Aorta (tissue), 5 donors: Measurements from ENCODE around the gene PGBD4. TPM values are rescaled to one million over a fixed set of nuclear protein-coding genes. Genes with fewer than 3 reads are reported as not detected.

ENCODE experiments used
- ATAC-seq: fragments of 200-7000 bp; cut with Tn5 transposase; one replicate; pipeline ENCODE4 v1.9.1; 2022; ENCODE audit warnings: moderate library complexity; ENCODE audit not compliant: low FRiP score
- DNase-seq, 2 donors: peaks; one replicate each; pipeline ENCODE4 v3.0.0-alpha.2; 2020
- H3K27ac ChIP-seq, 2 donors: one replicate each; pipeline ENCODE4 v1.5.1; 2013; ENCODE audit warnings: low read length in 2 of 2, mild to moderate bottlenecking in 2 of 2, moderate library complexity in 2 of 2, control low read depth in 1 of 2, inconsistent platforms in 1 of 2, low read depth in 1 of 2
- H3K27me3 ChIP-seq, 2 donors: one replicate each; pipeline ENCODE4 v1.6.1; 2013; ENCODE audit warnings: control low read depth in 1 of 2, low read length in 1 of 2, mild to moderate bottlenecking in 1 of 2, moderate library complexity in 1 of 2; ENCODE audit not compliant: insufficient read depth in 2 of 2, control insufficient read depth in 1 of 2
- H3K36me3 ChIP-seq, 2 donors: one replicate each; pipeline ENCODE4 v1.6.1; 2013; ENCODE audit warnings: control low read depth in 1 of 2, low read length in 1 of 2, mild to moderate bottlenecking in 1 of 2; ENCODE audit not compliant: insufficient read depth in 2 of 2, control insufficient read depth in 1 of 2
- H3K4me1 ChIP-seq, 2 donors: one replicate each; pipeline ENCODE4 v1.6.1; 2013; ENCODE audit warnings: low read length in 2 of 2, control low read depth in 1 of 2, mild to moderate bottlenecking in 1 of 2, moderate library complexity in 1 of 2; ENCODE audit not compliant: insufficient read depth in 2 of 2, control insufficient read depth in 1 of 2
- H3K4me3 ChIP-seq, 2 donors: one replicate each; pipeline ENCODE4 v1.5.1; 2013; ENCODE audit warnings: low read length in 2 of 2, control low read depth in 1 of 2, mild to moderate bottlenecking in 1 of 2
- H3K9me3 ChIP-seq: one replicate; pipeline ENCODE4 v1.6.1; 2013; ENCODE audit warnings: mild to moderate bottlenecking, low read length; ENCODE audit not compliant: control insufficient read depth
- WGBS, 2 donors: extraction: QIAGEN DNeasy Blood & Tissue Kit; methylation state at CpG; one replicate each; pipeline ENCODE4 v1.1.7; 2013; 5-methylcytosine and 5-hydroxymethylcytosine counted together
- intact Hi-C, 2 donors: fragments of 100-400 bp; cut with DNase I; formaldehyde crosslinking; loops; one replicate each; pipeline versions ENCODE4 v1.14.2 to v1.15.0; 2022
- polyA plus RNA-seq, 2 donors: library from polyadenylated mRNA; stranded (reverse); fragments of 200-250 nt; gene quantifications; one replicate each; pipeline ENCODE4 v1.2.3, GENCODE V29; 2013
- total RNA-seq, 2 donors: library from RNA; stranded (reverse); fragmentation: NEBNext Ultra II Directional; extraction: Animal tissue kit (Norgen Biotek cat#: 25700); gene quantifications; one replicate each; pipeline ENCODE4 v1.2.1, GENCODE V29; 2021
- donor health status: healthy with polysubstance abuse.
- donor health status: Bipolar disorder and iron deficiency.
- donor health status: DM: no; HTN: no; CAD: no.
- donor health status: DM: no; HTN: no; CAD: no.
- donor health status: DM: yes; HTN: yes; CAD: no.

Gene PGBD4
- total and polyA plus RNA-seq, 4 donors: 0.13 to 1.7 (median 1.6) TPM

DNA sequence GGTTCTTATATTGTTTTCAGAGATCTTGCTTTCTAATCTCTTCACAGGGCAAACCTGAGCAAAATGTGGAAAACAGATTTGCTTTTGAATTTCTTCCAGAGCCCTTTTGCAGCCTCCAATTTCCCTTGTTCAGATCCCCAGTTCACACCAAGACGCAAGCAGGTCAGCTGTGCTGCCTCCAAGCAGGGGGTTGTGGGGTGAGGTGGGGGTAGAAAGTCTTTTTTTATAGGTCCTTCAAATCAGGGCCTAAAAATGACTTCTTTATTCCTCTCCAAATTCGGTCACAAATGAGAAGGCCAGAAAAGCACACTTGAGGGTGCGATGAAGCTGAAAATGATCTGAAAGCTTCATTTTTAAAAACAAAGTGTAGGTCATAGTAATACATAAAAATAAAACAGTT, 36.6 kb upstream of the PGBD4 start:
- 84 to 87% methylated on average over 3 of the region's 3 CpGs for WGBS, 2 donors
- ATAC-seq (no peak), DNase-seq (no peak)
- Histone ChIP-seq H3K27ac (no peak overlapping the region), H3K4me3 (no peak overlapping the region), H3K9me3 (no peaks in the 10 kb centered on the region), H3K27me3 (no peaks in the 10 kb centered on the region), H3K4me1 (no peaks in the 10 kb centered on the region), H3K36me3 (no peaks in the 10 kb centered on the region)
- intact Hi-C loops: no loop called here

DNA sequence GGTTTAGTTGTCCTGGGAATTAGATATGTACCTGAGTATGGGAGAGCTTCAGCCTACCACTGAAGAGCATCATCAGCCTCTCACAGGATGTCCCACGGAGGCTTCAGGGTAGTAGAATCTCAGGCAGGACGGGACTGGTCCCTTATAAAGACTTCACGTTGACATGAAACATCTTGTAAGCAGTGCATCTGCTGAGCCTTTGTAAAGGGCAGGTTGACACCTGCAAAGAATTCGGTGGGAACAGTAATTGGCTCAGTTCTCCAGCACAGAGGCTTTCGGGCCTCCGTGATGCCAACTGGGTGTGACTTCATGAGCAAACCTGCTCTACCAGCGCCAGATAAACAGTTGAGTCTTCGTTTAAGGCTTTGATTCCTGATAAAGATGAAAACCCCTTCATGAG, 35.9 kb upstream of the PGBD4 start:
- Histone ChIP-seq H3K36me3 (no peaks in the 10 kb centered on the region), H3K4me3 (no peak overlapping the region), H3K4me1 (no peaks in the 10 kb centered on the region), H3K9me3 (no peaks in the 10 kb centered on the region), H3K27me3 (no peaks in the 10 kb centered on the region), H3K27ac (no peak overlapping the region)
- intact Hi-C loops: no loop called here
- DNase-seq (no peak), ATAC-seq (no peak)
- WGBS, 2 donors: 83 to 86% methylated on average over 8 of the region's 8 CpGs

DNA sequence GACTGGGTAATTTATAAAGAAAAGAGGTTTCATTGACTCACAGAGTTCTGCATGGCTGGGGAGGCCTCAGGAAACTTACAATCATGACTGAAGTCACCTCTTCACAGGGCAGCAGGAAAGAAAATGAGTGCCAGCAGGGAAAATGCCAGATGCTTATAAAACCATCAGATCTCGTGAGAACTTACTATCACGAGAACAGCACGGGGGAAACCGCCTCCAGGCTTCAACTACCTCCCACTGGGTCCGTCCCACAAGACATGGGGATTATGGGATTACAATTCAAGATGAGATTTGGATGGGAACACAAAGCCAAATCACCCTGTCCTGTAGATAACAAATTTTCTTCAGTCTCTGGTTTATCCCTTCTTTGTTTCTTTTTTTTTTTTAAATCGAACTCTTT, 31.9 kb upstream of the PGBD4 start:
- Histone ChIP-seq H3K27ac (no peak overlapping the region), H3K27me3 (no peaks in the 10 kb centered on the region), H3K4me1 (no peaks in the 10 kb centered on the region), H3K9me3 (no peaks in the 10 kb centered on the region), H3K4me3 (no peak overlapping the region), H3K36me3 (no peaks in the 10 kb centered on the region)
- DNase-seq (no peak), ATAC-seq (no peak)
- 74 to 77% methylated on average over 6 of the region's 6 CpGs for WGBS, 2 donors
- intact Hi-C loops: no loop called here

GRCh38 chr15:34076785-34077184, 25.1 kb upstream of the PGBD4 start:
- intact Hi-C loops: no loop called here
- WGBS, 2 donors: 95 to 98% methylated on average over 4 of the region's 4 CpGs
- Histone ChIP-seq H3K4me1 (no peaks in the 10 kb centered on the region), H3K36me3 (no peaks in the 10 kb centered on the region), H3K4me3 (no peak overlapping the region), H3K9me3 (no peaks in the 10 kb centered on the region), H3K27ac (no peak overlapping the region), H3K27me3 (no peaks in the 10 kb centered on the region)
- no peak for ATAC-seq
- no peak for DNase-seq

DNA sequence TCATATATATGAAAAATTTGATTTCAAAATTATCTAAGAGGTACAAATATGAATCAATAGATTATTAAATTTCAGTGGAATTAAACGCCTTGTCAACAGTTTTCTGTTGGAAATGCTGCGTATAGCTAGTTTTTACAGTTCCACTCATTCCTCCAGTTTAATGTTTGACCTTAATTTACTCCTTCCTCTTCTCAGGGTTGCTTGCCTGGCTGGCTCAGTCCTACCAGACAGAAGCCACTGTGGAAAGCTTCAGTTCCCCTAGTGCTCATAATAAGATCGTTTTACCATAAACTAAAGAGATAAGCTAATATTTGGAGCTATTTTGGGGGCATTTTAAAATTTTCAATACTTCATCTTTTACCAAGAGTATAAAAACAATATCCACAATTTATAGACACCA, 23.0 kb upstream of the PGBD4 start:
- no peaks in the 10 kb centered on the region for H3K27me3 ChIP-seq
- H3K36me3 ChIP-seq: no peaks in the 10 kb centered on the region
- no peak for DNase-seq
- 86 to 87% methylated on average over 3 of the region's 3 CpGs for WGBS, 2 donors
- H3K4me1 ChIP-seq: no peaks in the 10 kb centered on the region
- no peak for ATAC-seq
- intact Hi-C loops: no loop called here
- H3K9me3 ChIP-seq: no peaks in the 10 kb centered on the region
- no peak overlapping the region for H3K4me3 ChIP-seq
- H3K27ac ChIP-seq: no peak overlapping the region

DNA sequence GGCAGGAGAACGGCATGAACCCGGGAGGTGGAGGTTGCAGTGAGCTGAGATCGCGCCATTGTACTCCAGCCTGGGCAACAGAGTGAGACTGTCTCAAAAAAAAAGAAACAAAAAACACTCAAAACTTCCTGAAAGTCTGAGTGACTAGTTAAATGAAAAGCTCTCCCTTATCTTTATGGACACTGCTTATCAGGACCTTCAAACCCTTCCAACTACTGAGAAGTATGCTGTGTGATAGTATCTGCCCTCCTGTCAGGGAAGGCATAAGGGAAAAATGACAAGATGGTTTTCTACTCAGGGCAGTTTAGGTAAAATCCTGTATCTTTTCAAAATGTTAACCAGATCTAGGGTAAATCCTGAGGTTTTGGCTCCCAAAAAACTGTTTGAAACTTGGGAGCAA, 22.0 kb upstream of the PGBD4 start:
- Histone ChIP-seq H3K27me3 (no peaks in the 10 kb centered on the region), H3K4me1 (no peaks in the 10 kb centered on the region), H3K36me3 (no peaks in the 10 kb centered on the region), H3K9me3 (no peaks in the 10 kb centered on the region), H3K27ac (no peak overlapping the region), H3K4me3 (no peak overlapping the region)
- DNase-seq (no peak), ATAC-seq (no peak)
- 87 to 96% methylated on average over 4 of the region's 4 CpGs for WGBS, 2 donors
- intact Hi-C loops: no loop called here

DNA sequence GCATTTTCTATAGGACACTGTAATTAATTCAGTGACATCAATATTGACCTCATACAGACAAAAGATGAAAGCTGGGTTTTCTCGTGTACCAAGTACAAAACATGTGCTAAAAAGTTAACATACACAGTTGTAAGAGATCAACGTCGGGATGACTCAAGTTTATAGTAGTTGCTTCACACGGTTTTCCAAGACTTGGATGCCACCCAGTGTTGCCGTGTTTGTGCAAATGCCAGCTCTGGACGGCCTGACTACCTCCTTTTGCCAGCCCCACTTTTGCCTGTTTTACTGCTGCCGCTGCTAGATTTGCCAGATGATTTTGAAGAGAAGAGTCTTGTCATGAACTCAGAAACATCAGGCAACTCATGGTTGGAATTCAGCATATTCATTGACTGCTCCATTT, 17.8 kb upstream of the PGBD4 start:
- H3K27ac ChIP-seq: no peak overlapping the region
- H3K36me3 ChIP-seq: peaks cover 0 to 5% of the 10 kb centered on the region in 2 donors
- no peaks in the 10 kb centered on the region for H3K9me3 ChIP-seq
- ATAC-seq (no peak), DNase-seq (no peak)
- H3K4me3 ChIP-seq: no peak overlapping the region
- WGBS, 2 donors: 15 to 19% methylated on average over 7 of the region's 7 CpGs
- intact Hi-C loops: no loop called here
- H3K4me1 ChIP-seq: no peaks in the 10 kb centered on the region
- H3K27me3 ChIP-seq: no peaks in the 10 kb centered on the region

DNA sequence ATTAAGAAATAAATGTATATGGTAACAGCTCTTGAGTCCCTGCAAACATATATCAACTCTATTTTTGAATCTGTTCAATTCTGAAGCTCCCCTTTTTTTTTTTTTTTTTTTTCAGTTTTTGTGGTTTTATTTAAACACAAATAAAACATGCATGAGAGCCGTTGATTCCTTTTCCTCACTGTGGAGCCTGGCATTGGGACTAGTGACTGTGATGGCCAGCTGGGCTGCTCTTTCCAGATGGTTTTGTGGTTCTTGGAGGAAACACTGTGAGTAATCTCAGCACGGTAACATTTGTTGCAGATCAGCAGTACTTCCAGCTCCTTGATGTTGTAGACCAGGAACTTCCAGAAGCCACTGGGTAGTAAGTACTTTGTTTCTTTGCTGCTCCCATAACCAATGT, 16.1 kb upstream of the PGBD4 start:
- ATAC-seq (no peak), DNase-seq (no peak)
- no peaks in the 10 kb centered on the region for H3K9me3 ChIP-seq
- intact Hi-C loops: no loop called here
- H3K4me3 ChIP-seq: no peak overlapping the region
- 49 to 56% methylated on average over 2 of the region's 2 CpGs for WGBS, 2 donors
- peaks cover 0 to 5% of the 10 kb centered on the region in 2 donors for H3K36me3 ChIP-seq
- no peaks in the 10 kb centered on the region for H3K4me1 ChIP-seq
- H3K27ac ChIP-seq: no peak overlapping the region
- no peaks in the 10 kb centered on the region for H3K27me3 ChIP-seq

GRCh38 chr15:34099914-34100313, 2.0 kb upstream of the PGBD4 start:
- Histone ChIP-seq H3K36me3 (no peaks in the 10 kb centered on the region), H3K9me3 (no peaks in the 10 kb centered on the region), H3K27ac (no peak overlapping the region), H3K4me3 (no peak overlapping the region), H3K4me1 (peaks cover 0 to 2% of the 10 kb centered on the region in 2 donors), H3K27me3 (no peaks in the 10 kb centered on the region)
- DNase-seq (no peak), ATAC-seq (no peak)
- 90 to 94% methylated on average over 5 of the region's 5 CpGs for WGBS, 2 donors
- intact Hi-C loops: loop anchor here (5.0 to 10.0 kb wide), 3 partner anchors 38 to 265 kb away; partner anchors contain the start of genes LPCAT4 (in 2 of the 2) and KATNBL1 (in 1 of the 2)
